ENCODE results near the gene SPEF1. TPM values are rescaled to one million over a fixed set of nuclear protein-coding genes. Genes with fewer than 3 reads are reported as not detected.
A peak's percentile ranks its signal among the peaks of the same experiment; 100 is the strongest.

The SPEF1 gene
- total and polyA plus RNA-seq, 2 of the 13 experiments (the other 11 are each of a cell fraction or from before 2014, with no cell fraction given) = 0.11 to 0.27 TPM

DNA sequence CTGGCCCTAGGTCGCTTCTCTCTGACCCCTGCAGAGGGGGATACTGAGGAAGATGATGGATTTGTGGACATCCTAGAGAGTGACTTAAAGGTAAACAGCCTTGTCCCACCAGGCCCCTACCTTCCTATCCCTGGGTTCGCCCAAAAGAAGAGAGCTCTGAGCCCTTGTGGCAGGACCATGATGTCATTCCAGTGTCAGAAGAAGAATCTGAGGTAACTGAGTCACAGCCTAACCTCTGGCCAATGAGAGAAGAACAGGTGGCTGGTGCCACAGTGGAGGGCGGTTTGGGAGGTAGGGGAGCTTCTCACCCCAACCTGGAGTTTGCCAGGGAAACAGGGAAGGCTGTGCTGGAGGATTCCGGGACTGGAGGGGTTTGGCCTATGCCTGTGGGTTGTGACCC is 20.1 kb upstream of the SPEF1 start:
- in situ Hi-C loops (cut with HindIII; ENCODE audit: extremely low pct_ligation_motif_present, low pct_unique_long_range_greater_than_20kb) = no loop called here
- ATAC-seq (no peak), FAIRE-seq (no peak), DNase-seq (ENCODE audit: low spot score) (no peak)
- intact Hi-C loops (cut with micrococcal nuclease; ENCODE audit: unreplicated experiment) = no loop called here
- Histone ChIP-seq H3K36me3 (replicated peaks in 1 of 2; ENCODE audit: control insufficient read depth in 1 of 2, insufficient read depth in 2 of 2, low read length in 2 of 2) (peaks cover 27 to 48% of the 10 kb centered on the region in 2 experiments), H3K4me2 (ENCODE audit: low read depth, low read length) (no peak overlapping the region), H3K27me3 (ENCODE audit: control insufficient read depth in 1 of 2, insufficient read depth in 2 of 2, low read length in 2 of 2) (no peaks in the 10 kb centered on the region; a peak in 1 of 5 replicates), H2AFZ (ENCODE audit: low read length) (no peak overlapping the region), H3K4me3 (replicated peaks in 1 of 3; ENCODE audit: insufficient read depth in 1 of 3, low read depth in 2 of 3, low read length in 3 of 3) (no peak overlapping the region), H3K79me2 (ENCODE audit: insufficient read depth, low read length) (peaks cover 20% of the 10 kb centered on the region), H3K27ac (ENCODE audit: extremely low read length, insufficient read depth, low read length) (no peak overlapping the region), H4K20me1 (ENCODE audit: insufficient read depth, low read length) (no peaks in the 10 kb centered on the region), H3K9ac (ENCODE audit: insufficient read depth, low read depth, low read length) (no peak overlapping the region), H3K9me3 (ENCODE audit: low read length) (no peaks in the 10 kb centered on the region), H3K4me1 (ENCODE audit: insufficient read depth, low read length) (peaks cover 37% of the 10 kb centered on the region)
- 88% methylated on average over 4 of the region's 4 CpGs for WGBS (ENCODE audit: low lambda C conversion rate)
- ChIA-PET POLR2A (interaction anchor here (1.7 to 2.4 kb wide), 2 partner anchors 17 to 19 kb away, joined by 8 to 12 read pairs; partner anchors contain the start of gene AP5S1), CTCF (ENCODE audit: low intra/inter-chr PET ratio, low total read pairs) (no interaction called here)
- TF ChIP-seq, protein P1, sequence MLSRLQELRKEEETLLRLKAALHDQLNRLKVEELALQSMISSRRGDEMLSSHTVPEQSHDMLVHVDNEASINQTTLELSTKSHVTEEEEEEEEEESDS (CRISPR knock-in tag; IDR thresholded peaks at IDR 0.05; ENCODE audit: borderline replicate concordance) = no peak
- TF ChIP-seq ATF7 (IDR thresholded peaks at IDR 0.05) = peak; percentile 60
- no peak for TF ChIP-seq ATF7 (CRISPR knock-in tag; IDR thresholded peaks at IDR 0.05)
- BruUV-seq (replicated peaks) = no TSS peak

DNA sequence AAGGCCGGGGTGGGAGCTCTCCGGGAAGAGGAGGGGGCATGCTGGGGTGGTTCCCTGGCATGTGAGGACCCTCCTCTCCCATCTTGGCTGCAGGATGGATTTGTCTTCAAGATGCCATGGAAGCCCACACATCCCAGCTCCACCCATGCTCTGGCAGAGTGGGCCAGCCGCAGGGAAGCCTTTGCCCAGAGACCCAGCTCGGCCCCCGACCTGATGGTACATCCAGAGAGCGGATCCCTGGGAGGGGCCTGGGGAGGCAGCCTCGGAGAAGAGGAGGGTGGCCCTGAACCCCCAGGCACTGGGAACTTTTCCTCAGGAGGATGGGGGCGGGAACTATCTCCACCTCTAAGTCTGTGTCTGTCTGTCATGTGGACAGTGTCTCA is 19.6 kb upstream of the SPEF1 start:
- Histone ChIP-seq H3K4me2 (ENCODE audit: low read depth, low read length) (no peak overlapping the region), H3K27ac (ENCODE audit: extremely low read length, insufficient read depth, low read length) (no peak overlapping the region), H3K36me3 (replicated peaks in 1 of 2; ENCODE audit: control insufficient read depth in 1 of 2, insufficient read depth in 2 of 2, low read length in 2 of 2) (peaks cover 27 to 48% of the 10 kb centered on the region in 2 experiments), H3K4me3 (replicated peaks in 1 of 3; ENCODE audit: insufficient read depth in 1 of 3, low read depth in 2 of 3, low read length in 3 of 3) (no peak overlapping the region), H3K9me3 (ENCODE audit: low read length) (no peaks in the 10 kb centered on the region), H3K4me1 (ENCODE audit: insufficient read depth, low read length) (peaks cover 33% of the 10 kb centered on the region), H3K27me3 (ENCODE audit: control insufficient read depth in 1 of 2, insufficient read depth in 2 of 2, low read length in 2 of 2) (no peaks in the 10 kb centered on the region; a peak in 1 of 5 replicates), H4K20me1 (ENCODE audit: insufficient read depth, low read length) (no peaks in the 10 kb centered on the region), H3K9ac (ENCODE audit: insufficient read depth, low read depth, low read length) (no peak overlapping the region), H2AFZ (ENCODE audit: low read length) (no peak overlapping the region), H3K79me2 (ENCODE audit: insufficient read depth, low read length) (peaks cover 20% of the 10 kb centered on the region)
- ATAC-seq (no peak), DNase-seq (ENCODE audit: low spot score) (no peak), FAIRE-seq (no peak)
- CTCF ChIA-PET (ENCODE audit: low intra/inter-chr PET ratio, low total read pairs) = no interaction called here
- POLR2A ChIA-PET = interaction anchor here (1.7 to 2.4 kb wide), 2 partner anchors 18 to 20 kb away, joined by 8 to 12 read pairs; partner anchors contain the start of gene AP5S1
- intact Hi-C loops (cut with micrococcal nuclease; ENCODE audit: unreplicated experiment) (no loop called here), in situ Hi-C loops (cut with HindIII; ENCODE audit: extremely low pct_ligation_motif_present, low pct_unique_long_range_greater_than_20kb) (no loop called here)
- BruUV-seq (replicated peaks) = no TSS peak
- WGBS (ENCODE audit: low lambda C conversion rate) = 91% methylated on average over 8 of the region's 8 CpGs
- no peak for TF ChIP-seq STAG1 (CRISPR knock-in tag; IDR thresholded peaks at IDR 0.05)
- TF ChIP-seq TCF12 (IDR thresholded peaks at IDR 0.05) = no peak
- no peak for TF ChIP-seq TCF12 (CRISPR knock-in tag; IDR thresholded peaks at IDR 0.05)
- no peak for TF ChIP-seq ELK4 (CRISPR knock-in tag; IDR thresholded peaks at IDR 0.05; ENCODE audit: borderline replicate concordance)
- no peak for TF ChIP-seq ZNF484 (CRISPR knock-in tag; IDR thresholded peaks at IDR 0.05; ENCODE audit: borderline replicate concordance, low read depth)
- TF ChIP-seq TBP (CRISPR knock-in tag; IDR thresholded peaks at IDR 0.05) = no peak
- no peak for TF ChIP-seq TBX2 (CRISPR knock-in tag; IDR thresholded peaks at IDR 0.05; ENCODE audit: borderline replicate concordance)
- TF ChIP-seq CEBPZ (IDR thresholded peaks at IDR 0.05; ENCODE audit: low read length) = no peak
- no peak for TF ChIP-seq RORA (CRISPR knock-in tag; IDR thresholded peaks at IDR 0.05)
- no peak for TF ChIP-seq GTF2F1 (IDR thresholded peaks at IDR 0.05; ENCODE audit: low read length)
- TF ChIP-seq ZNF333 (CRISPR knock-in tag; IDR thresholded peaks at IDR 0.05; ENCODE audit: borderline replicate concordance) = no peak
- no peak for TF ChIP-seq TCF7 (IDR thresholded peaks at IDR 0.05; ENCODE audit: low read depth)
- no peak for TF ChIP-seq NFE2L2 (IDR thresholded peaks at IDR 0.05; ENCODE audit: low read length)
